ENCODE data around the gene FAM3C. TPM values are rescaled to one million over a fixed set of nuclear protein-coding genes. Genes with fewer than 3 reads are reported as not detected.

FAM3C gene
- total and polyA plus RNA-seq, 2 of the 8 experiments (the other 6 are each of a cell fraction or from before 2014, with no cell fraction given), result 27.0 to 77.7 TPM

- Histone ChIP-seq H3K4me1 (replicated peaks in 1 of 4; ENCODE audit: control insufficient read depth in 3 of 4, insufficient read depth in 4 of 4, low read length in 3 of 4) (peaks cover 0 to 2% (median under 1%) of the 10 kb centered on the region in 4 experiments; a peak in 1 of 7 replicates), H2BK5ac (ENCODE audit: low read depth, low read length) (no peak overlapping the region), H3K79me2 (ENCODE audit: control insufficient read depth in 1 of 2, insufficient read depth in 2 of 2, low read length in 2 of 2) (no peaks in the 10 kb centered on the region), H4K91ac (replicated peaks; ENCODE audit: insufficient read length, low read length) (no peak overlapping the region), H3K9me3 (ENCODE audit: insufficient read depth in 2 of 2, low read depth in 1 of 2, low read length in 1 of 2) (no peaks in the 10 kb centered on the region), H3K27me3 (replicated peaks in 1 of 4; ENCODE audit: control insufficient read depth in 3 of 4, extremely low read depth in 1 of 4, insufficient read depth in 3 of 4, low read length in 3 of 4) (no peaks in the 10 kb centered on the region), H2BK20ac (ENCODE audit: low read length) (no peak overlapping the region), H3K4me2 (ENCODE audit: insufficient read depth in 1 of 2, low read depth in 2 of 2, low read length in 2 of 2) (no peak overlapping the region), H4K5ac (ENCODE audit: insufficient read length, low read depth, low read length) (no peak overlapping the region), H2BK12ac (ENCODE audit: low read depth, low read length) (no peak overlapping the region), H3K79me1 (ENCODE audit: low read depth, low read length) (no peaks in the 10 kb centered on the region), H3K56ac (replicated peaks; ENCODE audit: insufficient read length, low read depth, low read length) (no peak overlapping the region), H3K27ac (ENCODE audit: low read depth, low read length) (no peak overlapping the region), H3K14ac (ENCODE audit: insufficient read length) (no peak overlapping the region), H2AFZ (ENCODE audit: low read length) (no peak overlapping the region), H3K18ac (ENCODE audit: extremely low read depth, low read length) (no peak overlapping the region), H4K8ac (ENCODE audit: extremely low read depth, insufficient read depth, low read length) (no peak overlapping the region), H2BK120ac (replicated peaks; ENCODE audit: low read depth, low read length) (no peak overlapping the region), H4K20me1 (replicated peaks in 1 of 2; ENCODE audit: control insufficient read depth in 1 of 2, insufficient read depth in 2 of 2, low read length in 2 of 2) (no peaks in the 10 kb centered on the region), H3K23me2 (ENCODE audit: low read depth, low read length) (no peaks in the 10 kb centered on the region), H3K4me3 (ENCODE audit: extremely low read depth in 1 of 4, insufficient read depth in 2 of 4, low read depth in 3 of 4, low read length in 4 of 4) (no peak overlapping the region), H2AK5ac (ENCODE audit: low read depth, low read length) (no peak overlapping the region), H3K9ac (replicated peaks in 1 of 4; ENCODE audit: extremely low read depth in 1 of 4, low read depth in 3 of 4, low read length in 3 of 4) (no peak overlapping the region), H3K36me3 (ENCODE audit: control insufficient read depth in 2 of 4, insufficient read depth in 4 of 4, low read length in 3 of 4) (no peaks in the 10 kb centered on the region), H3K4ac (replicated peaks; ENCODE audit: insufficient read length, low read depth, low read length) (no peak overlapping the region), H3K23ac (ENCODE audit: insufficient read length) (no peak overlapping the region), H2BK15ac (ENCODE audit: low read length) (no peak overlapping the region)
- no peak for DNase-seq (ENCODE audit: low read depth in 1 of 2, low spot score in 2 of 2)
- FAIRE-seq, result no peak
- POLR2A ChIA-PET (ENCODE audit: partially characterized antibody), result interaction anchor here (1.4 kb wide), 1 partner anchor 34 kb away, joined by 4 read pairs; no protein-coding TSS in a partner anchor
- CTCF ChIA-PET (ENCODE audit: partially characterized antibody), result no interaction called here
- 85% methylated on average over 2 of the region's 2 CpGs; no CpG with 5 or more reads in 1 of the 2 experiments for WGBS, 2 experiments (ENCODE audit: extremely low coverage in 1 of 2, insufficient coverage in 1 of 2, insufficient read length in 1 of 2, insufficient replicate concordance in 2 of 2, low coverage in 1 of 2, low lambda C conversion rate in 2 of 2, missing lambda C conversion rate in 1 of 2)
- TF ChIP-seq SAP30 (IDR thresholded peaks at IDR 0.05; ENCODE audit: insufficient read depth, insufficient replicate concordance, low read length) (no peak), POLR2AphosphoS5 (IDR thresholded peaks at IDR 0.05; ENCODE audit: low read depth, low read length) (no peak), EP300 (IDR thresholded peaks at IDR 0.05; ENCODE audit: borderline replicate concordance in 1 of 2, low read depth in 2 of 2, low read length in 2 of 2) (no peak), TAF1 (IDR thresholded peaks at IDR 0.05; ENCODE audit: low read depth, low read length) (no peak), POLR2A (IDR thresholded peaks at IDR 0.05; ENCODE audit: control extremely low read depth in 1 of 2, low read depth in 2 of 2, low read length in 2 of 2) (no peak)
Observed at GRCh38 chr7:121431996-121432395, 35.9 kb upstream of the FAM3C start.
